Measurements from ENCODE around the gene NCOA4.

Gene NCOA4

DNA sequence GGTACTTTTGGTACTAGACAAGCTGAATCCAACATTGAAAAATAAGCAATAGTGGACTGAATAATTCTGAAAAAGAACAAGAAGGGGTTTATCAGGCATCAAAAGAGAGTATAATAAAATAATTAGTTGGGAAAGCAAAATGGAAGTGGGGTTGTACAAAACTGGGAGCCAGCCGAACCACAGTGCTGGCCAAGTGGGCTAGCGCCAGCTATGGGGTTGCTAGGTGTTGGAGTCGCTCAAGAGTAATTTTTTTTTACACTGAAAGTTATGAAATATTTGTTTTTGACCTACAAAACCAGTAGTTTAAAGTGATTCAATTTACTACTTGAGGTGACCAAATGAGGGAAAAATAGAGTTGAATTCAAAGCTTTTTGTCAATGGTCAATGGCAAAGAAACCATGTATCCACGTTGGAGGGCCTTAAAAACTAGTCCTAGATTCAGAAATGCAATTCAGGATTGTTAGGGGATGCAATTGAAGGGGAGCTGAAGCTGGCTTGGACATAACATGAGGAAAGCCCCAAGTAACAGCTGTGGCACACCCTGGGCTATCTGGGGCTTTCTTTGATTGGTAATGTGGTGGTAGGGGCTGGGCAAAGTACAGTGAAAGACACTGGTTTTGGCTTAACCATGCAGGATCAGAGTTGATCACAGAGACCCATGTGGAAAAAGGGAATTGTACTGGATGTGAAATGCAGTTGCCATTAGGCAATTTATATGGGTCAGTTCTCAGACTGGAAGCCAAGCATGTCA lies 43.9 kb upstream of the NCOA4 start:
- Histone ChIP-seq H3K27me3 (replicated peaks) (no peaks in the 10 kb centered on the region), H3K4me3 (ENCODE audit: low read depth, low read length) (no peak overlapping the region), H3K36me3 (replicated peaks) (no peaks in the 10 kb centered on the region), H3K27ac (no peak overlapping the region)
- in situ Hi-C loops (cut with HindIII; ENCODE audit: low pct_ligation_motif_present, low sequenced_read_pairs): no loop called here
- TF ChIP-seq, protein P1, sequence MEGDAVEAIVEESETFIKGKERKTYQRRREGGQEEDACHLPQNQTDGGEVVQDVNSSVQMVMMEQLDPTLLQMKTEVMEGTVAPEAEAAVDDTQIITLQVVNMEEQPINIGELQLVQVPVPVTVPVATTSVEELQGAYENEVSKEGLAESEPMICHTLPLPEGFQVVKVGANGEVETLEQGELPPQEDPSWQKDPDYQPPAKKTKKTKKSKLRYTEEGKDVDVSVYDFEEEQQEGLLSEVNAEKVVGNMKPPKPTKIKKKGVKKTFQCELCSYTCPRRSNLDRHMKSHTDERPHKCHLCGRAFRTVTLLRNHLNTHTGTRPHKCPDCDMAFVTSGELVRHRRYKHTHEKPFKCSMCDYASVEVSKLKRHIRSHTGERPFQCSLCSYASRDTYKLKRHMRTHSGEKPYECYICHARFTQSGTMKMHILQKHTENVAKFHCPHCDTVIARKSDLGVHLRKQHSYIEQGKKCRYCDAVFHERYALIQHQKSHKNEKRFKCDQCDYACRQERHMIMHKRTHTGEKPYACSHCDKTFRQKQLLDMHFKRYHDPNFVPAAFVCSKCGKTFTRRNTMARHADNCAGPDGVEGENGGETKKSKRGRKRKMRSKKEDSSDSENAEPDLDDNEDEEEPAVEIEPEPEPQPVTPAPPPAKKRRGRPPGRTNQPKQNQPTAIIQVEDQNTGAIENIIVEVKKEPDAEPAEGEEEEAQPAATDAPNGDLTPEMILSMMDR (IDR thresholded peaks at IDR 0.05; ENCODE audit: low read depth, low read length, missing control alignments): no peak
- DNase-seq: no peak

DNA sequence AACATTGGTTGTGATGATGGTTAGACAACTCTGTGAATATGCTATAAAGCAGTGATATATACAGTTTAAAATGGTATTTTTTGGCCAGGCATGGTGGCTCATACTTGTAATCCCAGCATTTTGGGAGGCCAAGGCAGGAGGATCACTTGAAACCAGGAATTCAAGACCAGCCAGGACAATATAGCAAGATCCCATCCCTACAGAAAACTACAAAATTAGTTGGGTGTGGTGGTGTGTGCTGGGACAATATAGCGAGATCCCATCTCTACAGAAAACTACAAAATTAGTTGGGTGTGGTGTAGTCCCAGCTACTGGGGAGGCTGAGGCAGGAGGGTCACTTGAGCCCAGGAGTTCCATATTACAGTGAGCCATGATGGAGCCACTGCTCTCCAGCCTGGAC lies 43.1 kb upstream of the NCOA4 start:
- no peak for DNase-seq
- Histone ChIP-seq H3K27me3 (replicated peaks) (no peaks in the 10 kb centered on the region), H3K36me3 (replicated peaks) (no peaks in the 10 kb centered on the region), H3K27ac (no peak overlapping the region), H3K4me3 (ENCODE audit: low read depth, low read length) (no peak overlapping the region)
- TF ChIP-seq, protein P1 (IDR thresholded peaks at IDR 0.05; ENCODE audit: low read depth, low read length, missing control alignments): no peak
- in situ Hi-C loops (cut with HindIII; ENCODE audit: low pct_ligation_motif_present, low sequenced_read_pairs): no loop called here

DNA sequence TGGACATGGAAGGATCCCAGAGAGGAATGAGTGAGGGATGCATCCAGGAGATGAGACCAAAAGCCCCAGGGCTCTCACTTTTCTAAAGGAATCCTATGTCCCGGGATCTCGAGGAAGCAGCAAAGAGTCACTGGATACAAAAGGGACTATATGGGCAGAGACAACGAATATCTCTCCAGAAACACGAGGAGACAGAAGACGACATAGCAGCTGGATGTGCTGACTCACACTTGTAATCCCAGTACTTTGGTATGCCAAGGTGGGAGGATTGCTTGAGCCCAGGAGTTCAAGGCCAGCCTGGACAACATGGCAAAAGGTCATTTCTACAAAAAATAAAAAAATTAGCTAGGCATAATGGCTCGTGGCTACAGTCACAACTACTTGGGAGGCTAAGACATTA lies 40.3 kb upstream of the NCOA4 start:
- in situ Hi-C loops (cut with HindIII; ENCODE audit: low pct_ligation_motif_present, low sequenced_read_pairs): no loop called here

DNA sequence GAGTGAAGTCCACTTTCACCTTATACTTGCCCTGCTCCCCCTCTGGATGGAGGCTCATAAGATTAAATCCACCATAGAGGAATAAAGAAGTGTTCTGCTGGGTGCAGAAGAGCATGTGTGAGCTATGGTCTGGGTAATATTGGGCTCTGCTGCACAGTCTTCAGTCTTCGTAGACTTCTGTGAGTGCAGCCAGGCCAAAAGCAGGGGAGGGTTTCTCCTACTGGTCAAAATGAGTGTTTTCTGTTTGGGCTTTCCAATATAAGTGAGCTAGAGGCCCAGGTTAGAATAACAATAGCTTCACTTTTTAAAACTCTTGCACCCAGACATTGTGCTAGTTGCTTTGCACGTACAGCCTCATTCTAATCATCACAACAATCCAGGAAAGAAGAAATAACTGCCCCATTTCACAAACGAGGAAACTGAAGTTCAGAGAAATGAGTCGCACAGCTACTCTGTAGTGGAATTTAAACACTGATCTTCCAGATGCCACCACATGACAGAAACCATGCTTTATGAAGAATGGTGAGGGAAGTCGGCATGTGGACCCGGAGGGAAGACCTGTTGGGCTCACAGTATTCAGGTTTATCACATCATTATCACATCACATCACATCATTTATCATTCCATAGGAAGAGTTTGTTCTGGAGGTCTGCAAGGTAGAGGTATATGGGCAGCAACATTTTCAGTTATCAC lies 39.5 kb upstream of the NCOA4 start:
- Histone ChIP-seq H3K27ac (no peak overlapping the region), H3K36me3 (replicated peaks) (no peaks in the 10 kb centered on the region), H3K27me3 (replicated peaks) (no peaks in the 10 kb centered on the region), H3K4me3 (ENCODE audit: low read depth, low read length) (no peak overlapping the region)
- TF ChIP-seq, protein P1 (IDR thresholded peaks at IDR 0.05; ENCODE audit: low read depth, low read length, missing control alignments): no peak
- no peak for DNase-seq
- in situ Hi-C loops (cut with HindIII; ENCODE audit: low pct_ligation_motif_present, low sequenced_read_pairs): no loop called here

More for the DNA sequence above, 40.3 kb upstream of the NCOA4 start:
- Histone ChIP-seq H3K36me3 (replicated peaks) (no peaks in the 10 kb centered on the region), H3K27me3 (replicated peaks) (no peaks in the 10 kb centered on the region), H3K27ac (no peak overlapping the region), H3K4me3 (ENCODE audit: low read depth, low read length) (no peak overlapping the region)
- DNase-seq: no peak
- TF ChIP-seq, protein P1 (IDR thresholded peaks at IDR 0.05; ENCODE audit: low read depth, low read length, missing control alignments): no peak

DNA sequence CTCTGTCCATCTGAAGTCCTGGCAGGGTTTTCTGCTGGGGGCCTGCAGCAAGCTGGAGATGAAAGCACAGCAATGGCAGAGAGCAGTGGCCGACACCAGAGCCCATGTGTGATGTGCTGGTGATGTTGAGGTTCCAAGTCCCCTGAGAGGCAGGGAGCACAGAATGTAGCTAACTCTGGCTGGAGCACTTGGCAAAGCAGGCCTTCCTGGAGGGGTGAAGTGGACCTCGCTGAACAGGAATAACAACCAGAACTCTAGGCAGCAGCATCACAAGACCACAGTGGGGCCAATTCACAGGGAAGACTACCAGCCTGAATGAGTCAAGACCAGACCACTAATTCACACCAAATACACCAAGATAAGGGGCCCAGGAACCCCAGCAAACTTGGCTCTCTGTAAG lies 38.5 kb upstream of the NCOA4 start:
- Histone ChIP-seq H3K4me3 (ENCODE audit: low read depth, low read length) (no peak overlapping the region), H3K27ac (no peak overlapping the region), H3K27me3 (replicated peaks) (no peaks in the 10 kb centered on the region), H3K36me3 (replicated peaks) (no peaks in the 10 kb centered on the region)
- no peak for DNase-seq
- in situ Hi-C loops (cut with HindIII; ENCODE audit: low pct_ligation_motif_present, low sequenced_read_pairs): no loop called here
- TF ChIP-seq, protein P1 (IDR thresholded peaks at IDR 0.05; ENCODE audit: low read depth, low read length, missing control alignments): no peak

Measured in brain microvascular endothelial cell (primary cell).